ENCODE measurements around the gene GAS2L2. TPM values are rescaled to one million over a fixed set of nuclear protein-coding genes. Genes with fewer than 3 reads are reported as not detected.

GAS2L2 gene
- total RNA-seq, 1 donor from 2014 or later: 0.27 TPM

DNA sequence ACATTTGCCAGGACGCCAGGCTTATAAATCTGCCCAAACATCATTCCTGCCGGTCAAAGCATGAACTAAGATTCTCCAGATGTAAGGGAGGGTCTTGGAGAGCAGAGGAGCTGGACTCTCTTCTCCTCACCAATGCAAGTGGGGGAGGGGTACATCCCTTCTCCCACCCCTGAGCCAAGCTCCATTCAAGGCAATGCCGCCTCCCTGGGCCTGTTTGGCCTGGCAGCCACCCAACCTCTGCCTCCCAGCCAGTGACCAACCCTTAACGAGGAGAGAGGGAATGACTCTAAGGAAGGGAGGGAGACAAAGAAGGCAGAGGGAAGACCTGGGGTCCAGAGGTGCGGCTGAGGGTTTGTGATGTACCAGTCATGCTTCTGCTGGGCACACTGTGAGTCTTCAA, 21.5 kb upstream of the GAS2L2 start:
- peaks cover 1% of the 10 kb centered on the region for H3K9me3 Mint-ChIP-seq (ENCODE audit: unreplicated experiment)
- peaks cover 14% of the 10 kb centered on the region for H3K4me1 Mint-ChIP-seq (ENCODE audit: low read depth, unreplicated experiment)
- H3K27me3 Mint-ChIP-seq (ENCODE audit: unreplicated experiment): no peaks in the 10 kb centered on the region
- H3K36me3 Mint-ChIP-seq (ENCODE audit: unreplicated experiment): no peaks in the 10 kb centered on the region
- H3K4me3 Mint-ChIP-seq (ENCODE audit: unreplicated experiment): no peak overlapping the region
- TF ChIP-seq, protein P1, sequence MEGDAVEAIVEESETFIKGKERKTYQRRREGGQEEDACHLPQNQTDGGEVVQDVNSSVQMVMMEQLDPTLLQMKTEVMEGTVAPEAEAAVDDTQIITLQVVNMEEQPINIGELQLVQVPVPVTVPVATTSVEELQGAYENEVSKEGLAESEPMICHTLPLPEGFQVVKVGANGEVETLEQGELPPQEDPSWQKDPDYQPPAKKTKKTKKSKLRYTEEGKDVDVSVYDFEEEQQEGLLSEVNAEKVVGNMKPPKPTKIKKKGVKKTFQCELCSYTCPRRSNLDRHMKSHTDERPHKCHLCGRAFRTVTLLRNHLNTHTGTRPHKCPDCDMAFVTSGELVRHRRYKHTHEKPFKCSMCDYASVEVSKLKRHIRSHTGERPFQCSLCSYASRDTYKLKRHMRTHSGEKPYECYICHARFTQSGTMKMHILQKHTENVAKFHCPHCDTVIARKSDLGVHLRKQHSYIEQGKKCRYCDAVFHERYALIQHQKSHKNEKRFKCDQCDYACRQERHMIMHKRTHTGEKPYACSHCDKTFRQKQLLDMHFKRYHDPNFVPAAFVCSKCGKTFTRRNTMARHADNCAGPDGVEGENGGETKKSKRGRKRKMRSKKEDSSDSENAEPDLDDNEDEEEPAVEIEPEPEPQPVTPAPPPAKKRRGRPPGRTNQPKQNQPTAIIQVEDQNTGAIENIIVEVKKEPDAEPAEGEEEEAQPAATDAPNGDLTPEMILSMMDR (IDR thresholded peaks at IDR 0.05; ENCODE audit: partially characterized antibody, unreplicated experiment): no peak
- H3K27ac Mint-ChIP-seq (ENCODE audit: unreplicated experiment): no peak overlapping the region
- DNase-seq: no peak

- Mint-ChIP-seq H3K9me3 (ENCODE audit: unreplicated experiment) (peaks cover 1% of the 10 kb centered on the region), H3K27ac (ENCODE audit: unreplicated experiment) (no peak overlapping the region), H3K4me1 (ENCODE audit: low read depth, unreplicated experiment) (peaks cover 14% of the 10 kb centered on the region), H3K36me3 (ENCODE audit: unreplicated experiment) (no peaks in the 10 kb centered on the region), H3K27me3 (ENCODE audit: unreplicated experiment) (no peaks in the 10 kb centered on the region), H3K4me3 (ENCODE audit: unreplicated experiment) (no peak overlapping the region)
- no peak for DNase-seq
- TF ChIP-seq, protein P1 (IDR thresholded peaks at IDR 0.05; ENCODE audit: partially characterized antibody, unreplicated experiment): no peak
These were observed 20.8 kb upstream of the GAS2L2 start for GRCh38 chr17:35773679-35774425.

DNA sequence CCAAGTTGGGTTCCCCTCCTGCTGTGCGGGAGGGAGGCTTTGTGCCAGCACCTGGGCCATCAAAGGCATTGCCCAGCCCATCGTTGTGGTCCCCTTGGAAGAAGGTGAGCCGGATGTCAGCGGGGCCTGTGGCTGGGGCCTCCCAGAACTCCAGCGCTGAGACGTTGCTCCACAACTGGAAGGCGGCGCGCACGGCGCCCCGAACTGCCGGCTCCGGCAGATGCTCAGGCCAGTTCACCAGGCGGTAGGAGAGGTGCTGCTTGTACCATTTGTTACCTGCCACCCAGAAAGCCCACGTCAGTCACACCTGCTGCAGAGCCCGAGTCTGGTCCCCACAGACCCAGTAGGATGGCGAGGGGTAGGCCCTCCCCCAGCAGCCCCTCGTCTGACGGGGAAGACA, 20.1 kb upstream of the GAS2L2 start:
- DNase-seq: no peak
- Mint-ChIP-seq H3K4me3 (ENCODE audit: unreplicated experiment) (no peak overlapping the region), H3K36me3 (ENCODE audit: unreplicated experiment) (no peaks in the 10 kb centered on the region), H3K4me1 (ENCODE audit: low read depth, unreplicated experiment) (peaks cover 14% of the 10 kb centered on the region), H3K27me3 (ENCODE audit: unreplicated experiment) (no peaks in the 10 kb centered on the region), H3K27ac (ENCODE audit: unreplicated experiment) (no peak overlapping the region), H3K9me3 (ENCODE audit: unreplicated experiment) (peaks cover 1% of the 10 kb centered on the region)
- TF ChIP-seq, protein P1 (IDR thresholded peaks at IDR 0.05; ENCODE audit: partially characterized antibody, unreplicated experiment): no peak

DNA sequence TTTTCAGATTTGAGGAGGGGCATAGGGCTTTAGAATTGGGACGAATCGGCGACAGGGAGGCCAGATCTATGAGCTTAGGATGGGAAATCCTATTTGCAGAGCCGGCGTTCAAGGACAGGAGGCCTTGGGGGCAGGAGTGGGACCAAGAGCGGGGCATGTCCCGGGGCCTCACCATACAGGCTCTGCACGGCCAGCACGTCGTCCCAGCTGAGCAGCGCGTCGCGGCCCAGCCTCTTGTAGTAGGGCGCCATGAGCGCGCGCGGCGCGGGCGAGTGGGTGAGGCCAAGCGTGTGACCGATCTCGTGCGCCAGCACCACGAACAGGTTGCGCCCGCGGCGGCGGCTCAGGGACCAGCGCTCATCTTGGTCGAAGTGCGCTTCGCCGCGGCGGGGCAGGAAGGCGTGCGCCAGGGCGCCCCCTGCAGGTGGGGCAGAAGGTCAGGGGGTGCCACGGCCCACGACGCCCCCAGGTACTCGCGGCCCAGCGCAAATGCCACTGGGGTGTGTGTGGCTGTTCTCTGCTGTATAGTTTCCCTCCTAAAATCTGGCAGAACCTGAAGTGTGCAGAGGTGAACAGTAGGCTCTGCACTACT, 17.0 kb upstream of the GAS2L2 start:
- Mint-ChIP-seq H3K27me3 (ENCODE audit: unreplicated experiment) (peaks cover 3% of the 10 kb centered on the region), H3K4me3 (ENCODE audit: unreplicated experiment) (no peak overlapping the region), H3K4me1 (ENCODE audit: low read depth, unreplicated experiment) (peaks cover 14% of the 10 kb centered on the region), H3K36me3 (ENCODE audit: unreplicated experiment) (no peaks in the 10 kb centered on the region), H3K9me3 (ENCODE audit: unreplicated experiment) (peaks cover 2% of the 10 kb centered on the region), H3K27ac (ENCODE audit: unreplicated experiment) (no peak overlapping the region)
- DNase-seq: no peak
- TF ChIP-seq, protein P1 (IDR thresholded peaks at IDR 0.05; ENCODE audit: partially characterized antibody, unreplicated experiment): peak; percentile 46

- H3K4me1 Mint-ChIP-seq (ENCODE audit: low read depth, unreplicated experiment): peaks cover 6% of the 10 kb centered on the region
- peaks cover 3% of the 10 kb centered on the region for H3K27me3 Mint-ChIP-seq (ENCODE audit: unreplicated experiment)
- no peak overlapping the region for H3K27ac Mint-ChIP-seq (ENCODE audit: unreplicated experiment)
- no peaks in the 10 kb centered on the region for H3K36me3 Mint-ChIP-seq (ENCODE audit: unreplicated experiment)
- DNase-seq: no peak
- TF ChIP-seq, protein P1 (IDR thresholded peaks at IDR 0.05; ENCODE audit: partially characterized antibody, unreplicated experiment): no peak
- peaks cover 5% of the 10 kb centered on the region for H3K9me3 Mint-ChIP-seq (ENCODE audit: unreplicated experiment)
- no peak overlapping the region for H3K4me3 Mint-ChIP-seq (ENCODE audit: unreplicated experiment)
These were observed 15.8 kb upstream of the GAS2L2 start for GRCh38 chr17:35768797-35769196.

Data from glutamatergic neuron (in vitro differentiated cells).